GM06990 (cell line): ENCODE measurements around the gene DOCK9.
"Not testable (repeated sequence)": the region's sequence is repeated elsewhere in the genome, so short reads cannot be mapped to it uniquely, and the experiment has no call there.

Source experiments
- DNase-seq: peaks from one replicate; pipeline ENCODE4 v3.0.0-alpha.2; 2011; ENCODE audit not compliant: insufficient read length; ENCODE audit errors: extremely low read depth
- H3K27me3 ChIP-seq: replicated peaks from 2 replicates; pipeline ENCODE4 v1.6.0; 2011; ENCODE audit warnings: low read length; ENCODE audit not compliant: control insufficient read depth, insufficient read depth
- H3K36me3 ChIP-seq: 2 replicates; pipeline ENCODE4 v1.5.1; 2011; ENCODE audit warnings: low read length; ENCODE audit not compliant: control insufficient read depth, insufficient read depth
- H3K4me3 ChIP-seq: replicated peaks from 2 replicates; pipeline ENCODE4 v1.5.1; 2011; ENCODE audit warnings: low read depth, mild to moderate bottlenecking, control low read depth, low read length
- CTCF ChIP-seq: IDR thresholded peaks from 2 replicates; pipeline ENCODE4 v1.5.1; 2011; ENCODE audit warnings: low read length, control low read depth, mild to moderate bottlenecking, inconsistent platforms; ENCODE audit not compliant: insufficient read depth, poor library complexity, severe bottlenecking

DOCK9 gene

DNA sequence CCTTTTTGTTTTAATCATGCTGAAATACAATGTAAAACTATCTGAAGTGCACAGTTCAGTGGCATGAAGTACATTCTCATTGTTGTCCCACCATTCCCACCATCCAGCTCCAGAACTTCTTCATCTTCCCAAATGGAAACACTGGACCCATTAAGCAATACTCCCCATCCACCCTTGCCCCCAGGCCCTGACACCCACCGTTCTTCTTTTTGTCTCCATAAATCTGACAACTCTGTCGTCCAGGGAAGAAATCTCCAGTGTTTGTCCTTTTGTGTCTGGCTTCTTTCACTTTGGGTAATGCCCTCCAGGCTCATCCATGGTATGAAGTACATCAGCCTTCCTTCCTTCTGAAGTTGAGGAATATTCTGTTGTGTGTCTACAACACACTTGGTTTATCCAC is 222.7 kb downstream of the DOCK9 start:
- TF ChIP-seq CTCF = no peak
- Histone ChIP-seq H3K4me3 (no peak overlapping the region), H3K36me3 (no peaks in the 10 kb centered on the region), H3K27me3 (no peaks in the 10 kb centered on the region)
- DNase-seq = no peak

GRCh38 chr13:98754468-98754867 is 223.4 kb downstream of the DOCK9 start:
- not testable (repeated sequence) for DNase-seq, H3K27me3 ChIP-seq, H3K36me3 ChIP-seq, H3K4me3 ChIP-seq

- no peak for DNase-seq
- Histone ChIP-seq H3K4me3 (no peak within 1 kb of the TSS), H3K36me3 (no peaks in the 10 kb centered on the region), H3K27me3 (no peaks in the 10 kb centered on the region)
- no peak for TF ChIP-seq CTCF
These were observed 225.2 kb downstream of the DOCK9 start, which contains the start of gene SLC15A1 for GRCh38 chr13:98752467-98753290. TSS of gene SLC15A1 (minus strand) at chr13:98752672. CDS start at chr13:98752598, 74 bp downstream.

GRCh38 chr13:98751861-98752466 is 225.9 kb downstream of the DOCK9 start:
- no peak for DNase-seq
- TF ChIP-seq CTCF = no peak
- no peaks in the 10 kb centered on the region for H3K36me3 ChIP-seq
- H3K4me3 ChIP-seq = no peak overlapping the region
- no peaks in the 10 kb centered on the region for H3K27me3 ChIP-seq

DNA sequence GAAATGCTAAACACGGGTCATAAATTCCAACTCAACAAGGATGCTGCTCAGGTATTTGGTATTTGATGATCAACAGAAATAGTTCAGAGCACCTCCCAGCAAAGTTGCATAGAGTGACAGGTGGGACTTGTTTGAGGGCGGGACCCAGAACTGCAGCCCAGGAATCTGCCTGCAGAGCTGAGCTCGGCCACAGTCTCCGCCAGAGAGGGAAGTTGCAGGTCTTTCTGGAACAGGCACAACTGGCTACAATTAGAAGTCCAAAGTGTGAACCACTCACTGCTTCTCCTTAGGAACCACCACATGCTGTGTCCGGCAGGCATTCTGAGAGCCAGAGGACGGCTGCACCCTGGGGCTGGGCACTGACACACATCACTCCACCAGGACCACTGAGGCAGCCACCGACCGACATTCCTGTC is 226.5 kb downstream of the DOCK9 start:
- no peak for DNase-seq
- no peaks in the 10 kb centered on the region for H3K36me3 ChIP-seq
- H3K27me3 ChIP-seq = no peaks in the 10 kb centered on the region
- no peak for TF ChIP-seq CTCF
- no peak overlapping the region for H3K4me3 ChIP-seq

DNA sequence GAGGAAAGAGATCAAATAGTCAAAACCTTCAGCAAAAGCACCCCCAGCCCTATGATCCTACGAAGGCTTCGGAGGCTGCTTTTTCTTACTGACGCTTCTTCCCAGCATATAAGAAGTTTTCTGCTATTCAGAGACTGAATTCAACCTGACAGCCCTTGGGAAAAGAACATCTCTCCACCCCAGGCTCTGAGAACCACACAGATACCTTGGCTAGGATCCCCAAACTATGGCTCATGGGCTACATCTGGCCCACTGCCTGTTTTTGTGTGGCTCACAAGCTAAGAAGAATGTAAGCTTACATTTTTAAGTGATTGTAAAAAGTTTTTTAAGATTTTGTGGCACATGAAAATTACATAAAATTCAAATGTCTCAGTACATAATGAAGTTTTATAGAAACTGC is 228.4 kb downstream of the DOCK9 start:
- Histone ChIP-seq H3K36me3 (no peaks in the 10 kb centered on the region), H3K4me3 (no peak overlapping the region), H3K27me3 (no peaks in the 10 kb centered on the region)
- TF ChIP-seq CTCF = no peak
- DNase-seq = no peak
